ENCODE measurements around the gene SNX5.

Gene SNX5

GRCh38 chr20:17958373-17959256, 10.0 kb downstream of the SNX5 start:
- DNase-seq = no peak

- DNase-seq = no peak
Observed at GRCh38 chr20:17957505-17958363, 10.9 kb downstream of the SNX5 start.

DNA sequence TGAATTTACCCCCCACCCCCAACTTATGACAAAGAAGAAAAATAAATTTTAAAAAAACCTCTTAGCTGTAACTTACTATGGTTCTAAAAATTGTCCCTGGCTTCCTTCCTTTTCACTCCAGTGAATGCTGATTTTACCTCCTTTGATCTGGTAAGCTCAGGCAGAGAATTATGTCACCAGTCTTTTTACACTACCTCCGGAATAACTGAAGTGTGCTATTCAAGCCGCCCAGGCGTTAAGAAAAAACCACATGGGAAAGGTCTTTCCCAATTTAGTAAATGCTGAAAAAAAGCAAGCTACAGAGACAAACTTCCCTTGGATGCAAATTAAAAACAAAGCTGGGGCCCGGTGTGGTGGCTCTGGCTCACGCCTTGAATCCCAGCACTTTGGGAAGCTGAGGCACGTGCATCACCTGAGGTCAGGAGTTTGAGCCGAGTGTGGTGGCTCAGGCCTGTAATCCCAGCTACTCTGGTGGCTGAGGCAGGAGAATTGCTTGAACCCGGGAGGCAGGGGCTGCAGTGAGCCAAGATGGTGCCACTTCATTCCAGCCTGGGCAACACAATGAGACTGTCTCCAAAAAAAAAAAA, 12.4 kb downstream of the SNX5 start:
- no peak for DNase-seq

DNA sequence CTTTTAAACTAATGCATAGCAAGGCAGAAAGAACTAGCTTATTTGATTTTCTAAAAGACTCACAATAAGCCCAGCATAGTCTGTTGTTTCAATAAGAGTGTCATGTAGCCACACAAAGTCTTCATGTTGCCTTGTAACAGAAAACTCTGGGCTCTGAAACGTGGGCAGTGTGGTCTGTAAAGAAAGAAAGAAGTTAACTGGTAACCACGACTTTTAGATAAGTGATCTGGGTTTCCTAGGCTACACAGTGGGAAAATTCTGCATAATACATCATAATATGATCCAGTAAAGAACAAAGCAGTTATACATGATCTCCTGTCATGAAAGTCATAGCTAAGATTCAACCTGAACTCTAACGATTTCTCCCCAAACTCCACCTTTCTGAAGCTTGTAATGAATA, 13.3 kb downstream of the SNX5 start:
- DNase-seq = no peak

DNA sequence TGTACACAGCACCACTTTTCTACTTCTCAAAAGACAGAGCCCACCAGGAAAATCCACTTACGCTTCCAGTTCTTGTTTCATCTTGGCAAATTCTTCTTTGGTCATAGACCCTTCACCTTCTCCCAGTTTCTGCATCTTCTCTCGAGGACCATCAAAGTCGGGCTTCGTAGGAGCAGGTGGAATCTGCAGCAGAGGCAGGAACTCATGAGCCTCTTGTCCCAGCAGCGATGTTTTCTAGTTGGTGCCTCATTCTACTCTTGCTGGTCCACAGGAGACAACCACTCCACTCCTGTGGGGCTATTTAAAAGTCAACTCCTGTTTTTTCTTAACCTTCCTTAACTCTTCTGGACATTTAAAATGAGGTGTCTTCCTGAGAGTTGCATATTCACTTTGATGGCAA, 14.7 kb downstream of the SNX5 start:
- no peak for DNase-seq

DNA sequence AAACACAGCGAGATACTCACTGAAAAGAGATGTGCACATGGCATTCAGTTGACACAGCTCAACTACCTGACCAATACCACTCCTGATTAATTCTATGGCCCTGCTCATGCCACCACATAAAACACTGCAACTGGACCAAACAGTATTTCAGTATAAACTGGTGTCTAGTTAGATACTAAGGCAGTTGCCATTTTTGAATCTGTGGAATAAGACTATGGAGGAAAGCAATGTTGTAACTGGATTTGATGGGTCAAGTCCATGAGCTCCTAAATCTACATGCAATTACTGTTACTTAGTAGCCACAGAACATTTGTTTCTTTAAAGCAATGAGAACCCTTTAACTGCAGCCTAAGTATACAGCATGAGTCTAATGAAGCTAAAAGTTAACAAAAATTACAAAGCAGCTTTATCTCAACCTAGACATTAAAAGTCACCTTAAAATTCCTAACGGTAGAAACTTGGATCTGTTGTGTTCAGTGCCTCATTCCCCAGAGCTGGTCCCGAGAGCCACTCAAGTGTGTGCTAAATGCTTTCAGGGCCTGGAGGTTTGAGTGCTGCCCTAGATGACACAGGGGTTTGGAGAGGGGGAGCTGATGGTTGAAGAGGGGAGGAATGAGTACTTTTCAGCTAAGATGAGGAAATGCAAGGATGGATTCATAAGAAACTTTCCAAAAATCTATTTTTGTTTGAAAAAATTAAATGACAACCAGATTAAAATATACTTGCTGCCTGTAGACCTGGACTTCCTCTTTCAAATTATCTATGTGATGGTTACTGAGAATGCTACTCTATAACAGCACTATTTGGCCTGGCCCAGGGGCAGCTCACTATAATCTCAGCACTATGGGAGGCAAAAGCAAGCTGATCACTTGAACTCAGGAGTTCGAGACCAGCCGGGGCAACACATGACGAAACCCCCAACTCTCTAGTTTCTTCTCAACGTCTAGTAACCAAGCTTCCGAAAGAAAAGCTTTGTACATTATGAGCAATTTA, 15.6 kb downstream of the SNX5 start:
- no peak for DNase-seq

DNA sequence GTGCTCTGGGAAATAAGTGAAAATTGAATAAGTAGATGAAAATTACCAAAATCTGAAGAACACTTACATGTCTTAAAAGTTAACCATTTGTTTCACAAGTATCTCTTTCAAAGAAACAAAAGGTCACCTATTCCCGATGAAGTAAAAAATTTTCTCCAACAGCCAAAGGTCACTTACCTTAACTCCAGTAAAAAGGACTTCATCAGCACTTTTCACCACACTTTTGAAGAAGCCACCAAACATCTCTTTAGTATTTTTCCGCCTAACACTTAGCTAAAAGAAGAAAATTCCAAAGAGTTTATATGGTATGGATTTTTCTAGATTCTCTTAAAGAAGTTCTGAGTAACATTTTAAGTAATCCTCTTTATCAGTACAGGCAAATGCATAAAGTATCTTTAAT, 17.3 kb downstream of the SNX5 start:
- no peak for DNase-seq

DNA sequence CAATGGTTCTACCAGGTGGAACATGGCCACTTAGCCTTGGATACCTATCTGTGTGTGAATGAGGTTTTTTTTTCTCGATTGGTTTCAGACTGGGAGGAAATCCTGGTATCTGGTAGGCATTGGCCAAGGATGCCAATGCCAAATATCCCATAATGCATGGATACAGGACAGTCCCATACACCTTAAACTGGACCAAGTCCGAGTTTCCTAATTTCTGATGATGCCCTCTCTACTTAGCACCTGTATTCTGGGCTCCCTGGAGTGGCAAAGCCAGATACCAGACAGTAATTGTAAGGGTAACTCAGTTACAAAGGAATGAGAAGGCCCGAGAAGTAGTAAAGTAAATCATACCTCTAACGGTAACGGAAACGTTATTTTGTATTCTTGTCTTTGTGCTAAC, 17.9 kb downstream of the SNX5 start:
- no peak for DNase-seq

DNA sequence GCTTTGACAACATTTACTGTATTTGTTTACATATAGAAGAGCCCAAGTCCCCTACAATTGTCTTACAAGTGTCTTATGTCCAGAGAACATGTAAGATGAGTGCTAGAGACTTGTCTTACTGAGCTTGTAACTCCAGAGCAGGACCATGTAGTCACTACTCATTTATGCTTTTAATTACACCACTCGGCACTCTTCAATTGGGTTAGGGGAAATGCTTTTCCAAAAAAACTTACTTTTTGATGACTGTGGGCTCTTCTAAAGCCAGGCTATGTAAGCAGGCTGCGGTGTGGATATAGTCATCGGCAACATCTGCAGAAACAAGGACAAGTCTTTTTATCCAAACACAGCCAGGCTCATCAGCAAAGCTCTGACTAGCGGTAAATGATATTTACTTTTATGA, 18.7 kb downstream of the SNX5 start:
- DNase-seq = no peak

- DNase-seq = no peak
Observed at GRCh38 chr20:17948442-17948841, 20.2 kb downstream of the SNX5 start.

GRCh38 chr20:17947474-17947815, 21.1 kb downstream of the SNX5 start:
- DNase-seq = no peak

GRCh38 chr20:17946572-17947473, 21.8 kb downstream of the SNX5 start:
- no peak for DNase-seq

GRCh38 chr20:17946040-17946439, 22.6 kb downstream of the SNX5 start:
- DNase-seq = no peak

DNA sequence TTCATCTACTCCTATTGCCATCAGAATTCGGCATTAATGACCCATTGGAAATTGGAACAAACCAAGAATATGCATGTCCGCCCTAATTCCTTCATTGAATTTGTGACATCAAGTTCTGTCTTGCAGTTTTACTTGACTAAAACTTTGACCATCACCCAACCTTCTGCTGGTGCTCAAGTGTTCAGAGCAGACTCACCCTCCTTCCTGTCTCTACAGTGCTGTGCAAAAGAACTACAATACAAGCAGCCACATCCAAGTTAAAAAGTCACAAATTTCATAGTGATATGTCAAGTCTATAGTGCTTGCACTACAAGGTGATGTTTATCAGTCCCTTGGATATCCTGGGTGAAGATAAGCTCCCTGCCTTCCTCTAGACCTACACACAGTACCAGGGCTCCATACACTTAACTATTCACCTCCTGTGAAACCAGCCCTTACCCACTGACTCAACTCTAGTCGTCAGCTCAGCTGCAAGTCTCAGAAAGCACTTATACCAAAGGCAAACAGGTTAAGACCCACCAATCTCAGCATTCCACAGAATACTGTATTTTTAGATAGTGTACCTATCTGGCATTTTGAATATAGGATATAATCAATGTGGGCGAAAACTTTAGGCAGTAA, 23.6 kb downstream of the SNX5 start:
- DNase-seq = no peak

GRCh38 chr20:17943343-17943742, 25.3 kb downstream of the SNX5 start:
- no peak for DNase-seq

- DNase-seq = no peak
Observed at GRCh38 chr20:17941826-17942196, 26.8 kb downstream of the SNX5 start.

- no peak for DNase-seq
Observed at GRCh38 chr20:17941087-17941825, 27.3 kb downstream of the SNX5 start.

DNA sequence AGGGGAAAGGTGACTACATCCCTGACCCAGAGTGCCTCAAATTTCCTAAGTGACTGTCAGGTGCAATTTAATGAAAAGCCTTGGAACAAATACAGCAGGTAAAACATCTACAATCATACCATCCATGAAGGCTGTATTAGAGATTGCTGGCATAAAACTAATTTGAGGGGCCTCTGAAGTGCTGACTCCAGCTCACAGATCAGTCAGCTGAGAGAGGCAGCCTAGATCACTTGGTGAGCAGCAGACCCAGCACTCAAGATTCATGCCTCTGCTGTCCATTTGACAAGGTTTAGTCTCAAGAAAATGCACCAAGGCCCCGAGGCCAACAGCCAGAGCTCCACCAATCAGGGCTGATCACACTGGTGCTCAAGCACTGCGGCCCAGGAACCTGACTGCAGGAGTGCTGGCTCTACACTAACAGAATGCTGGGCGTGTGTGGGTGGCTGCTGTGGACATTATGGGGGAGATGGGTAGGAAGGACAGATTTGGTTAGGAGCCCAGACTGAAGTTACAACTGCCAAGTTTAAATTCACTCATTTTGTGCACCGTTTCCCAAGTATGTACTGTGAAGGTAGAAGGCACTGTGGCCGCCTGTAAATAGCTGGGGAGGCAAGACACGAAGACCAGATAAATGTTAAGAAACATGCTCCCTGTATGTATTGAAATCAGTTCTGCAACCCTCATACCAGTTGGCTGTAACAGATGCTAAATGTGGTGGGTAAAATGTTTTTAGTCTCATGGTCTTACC, 28.2 kb downstream of the SNX5 start:
- no peak for DNase-seq

DNA sequence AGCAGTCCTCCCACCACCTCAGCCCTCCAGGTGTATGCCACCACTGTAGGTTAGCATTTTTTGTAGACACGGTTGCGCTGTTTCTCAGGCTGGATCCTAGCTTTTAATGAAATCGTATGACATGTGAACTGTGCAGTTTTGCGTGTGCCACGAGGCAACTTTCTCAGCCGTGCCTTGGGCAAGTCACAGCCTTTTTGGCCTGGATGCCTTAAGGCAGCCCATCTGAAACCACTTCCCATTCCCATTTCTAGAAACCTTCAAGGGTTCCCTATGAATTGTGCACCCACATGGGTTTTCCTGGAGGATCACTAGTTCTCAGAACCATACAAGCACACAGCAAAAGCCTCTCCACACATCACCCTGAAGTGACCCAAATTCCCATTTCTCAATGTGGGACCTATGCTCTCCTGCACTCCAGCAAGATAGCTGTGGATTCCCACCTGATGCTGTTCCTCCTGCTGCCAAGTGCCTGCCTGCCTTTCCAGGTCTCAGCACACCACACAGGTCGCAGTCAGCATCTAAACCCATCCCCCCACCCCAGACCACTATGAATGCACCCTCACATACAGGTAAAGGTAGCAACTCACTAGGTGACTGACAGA, 28.9 kb downstream of the SNX5 start:
- no peak for DNase-seq
